HepG2 (cell line): Measurements from ENCODE around the gene GNG10. TPM values are rescaled to one million over a fixed set of nuclear protein-coding genes. Genes with fewer than 3 reads are reported as not detected.

Experiments
- ATAC-seq: fragments of 200-7000 bp; cut with Tn5 transposase; 3 replicates; pipeline ENCODE4 v1.9.1; 2020; ENCODE audit warnings: mild to moderate bottlenecking, moderate library complexity
- BruUV-seq: library from RNA; stranded (reverse); fragments of 400-500 nt; replicated peaks from 2 replicates; lab custom pipeline; 2021; lab: Mats Ljungman, UMichigan
- CTCF ChIA-PET: fragments of 300-600 bp; formaldehyde crosslinking; extraction: SDS; loops from one replicate; lab custom pipeline; 2021; ENCODE audit warnings: low total read pairs, inconsistent platforms, low intra/inter-chr PET ratio; lab: Yijun Ruan, JAX
- POLR2A ChIA-PET: fragments of 350-600 bp; sonication (Branson Sonifier 250); formaldehyde crosslinking; loops from one replicate; lab custom pipeline; 2020; ENCODE audit warnings: antibody characterized with exemption, inconsistent platforms; lab: Yijun Ruan, JAX
- DNase-seq: peaks from one replicate; pipeline ENCODE4 v3.0.0-alpha.2; 2015; ENCODE audit warnings: low spot score
- FAIRE-seq: peaks from 3 replicates; lab custom pipeline; 2011; peaks lifted over from hg19 to GRCh38; lab: Jason Lieb, UNC
- H2AFZ ChIP-seq: one replicate; pipeline ENCODE4 v1.6.1; 2011; ENCODE audit warnings: low read length, inconsistent platforms
- H3K27ac ChIP-seq: fragments of 300-600 bp; 3 replicates; pipeline ENCODE4 v1.8.0; 2011; ENCODE audit warnings: mixed run types, mild to moderate bottlenecking, mixed read lengths, low read length, inconsistent platforms; ENCODE audit not compliant: insufficient read depth; ENCODE audit errors: extremely low read length
- H3K27me3 ChIP-seq, 2 experiments: fragments of 200-600 bp in 1 of 2; 2 replicates in 1 of 2; 3 replicates in 1 of 2; pipeline versions ENCODE4 v1.6.0 to v1.8.0; 2011; ENCODE audit warnings: low read length in 2 of 2, mild to moderate bottlenecking in 2 of 2, moderate library complexity in 2 of 2, inconsistent platforms in 1 of 2; ENCODE audit not compliant: insufficient read depth in 2 of 2, control insufficient read depth in 1 of 2
- H3K36me3 ChIP-seq, 2 experiments: fragments of 200-600 bp in 1 of 2; replicated peaks in 1 of 2; 2 replicates in 1 of 2; 3 replicates in 1 of 2; pipeline versions ENCODE4 v1.5.1 to v1.8.0; 2011; ENCODE audit warnings: low read length in 2 of 2, inconsistent platforms in 1 of 2; ENCODE audit not compliant: insufficient read depth in 2 of 2, control insufficient read depth in 1 of 2
- H3K4me1 ChIP-seq: 2 replicates; pipeline ENCODE4 v1.5.1; 2012; ENCODE audit warnings: low read length, inconsistent platforms; ENCODE audit not compliant: insufficient read depth
- H3K4me2 ChIP-seq: 2 replicates; pipeline ENCODE4 v1.6.0; 2011; ENCODE audit warnings: low read depth, low read length, inconsistent platforms
- H3K4me3 ChIP-seq, 3 experiments: fragments of 200-600 bp in 1 of 3; sonication (generic), shearing (Covaris generic) in 1 of 3; replicated peaks in 1 of 3; 2 replicates each; pipeline ENCODE4 v1.5.1; 2011 to 2016; ENCODE audit warnings: low read length in 3 of 3, inconsistent platforms in 2 of 3, low read depth in 2 of 3, mild to moderate bottlenecking in 2 of 3, control low read depth in 1 of 3, mixed read lengths in 1 of 3; ENCODE audit not compliant: insufficient read depth in 1 of 3
- H3K79me2 ChIP-seq: one replicate; pipeline ENCODE4 v1.6.1; 2011; ENCODE audit warnings: low read length, inconsistent platforms; ENCODE audit not compliant: insufficient read depth
- H3K9ac ChIP-seq: 2 replicates; pipeline ENCODE4 v1.6.0; 2011; ENCODE audit warnings: mild to moderate bottlenecking, low read depth, low read length, inconsistent platforms; ENCODE audit not compliant: insufficient read depth
- H3K9me3 ChIP-seq: 2 replicates; pipeline ENCODE4 v1.5.1; 2012; ENCODE audit warnings: mild to moderate bottlenecking, low read length
- H4K20me1 ChIP-seq: 2 replicates; pipeline ENCODE4 v1.6.0; 2011; ENCODE audit warnings: inconsistent platforms, mild to moderate bottlenecking, low read length, moderate library complexity; ENCODE audit not compliant: insufficient read depth
- GMEB1 ChIP-seq: sonication (generic); formaldehyde crosslinking; IDR thresholded peaks from 2 replicates; pipeline ENCODE4 v1.5.1; 2020; ENCODE audit warnings: missing genetic modification reagents, mild to moderate bottlenecking, borderline replicate concordance
- HMG20A ChIP-seq: IDR thresholded peaks from 2 replicates; pipeline ENCODE4 v1.6.1; 2016; ENCODE audit warnings: borderline replicate concordance
- ZNF101 ChIP-seq: sonication (generic); formaldehyde crosslinking; IDR thresholded peaks from 2 replicates; pipeline ENCODE4 v1.4.0; 2020; ENCODE audit warnings: mild to moderate bottlenecking, low read depth, missing genetic modification reagents, borderline replicate concordance
- ZNF687 ChIP-seq: sonication (generic); formaldehyde crosslinking; IDR thresholded peaks from 2 replicates; pipeline ENCODE4 v1.5.1; 2020; ENCODE audit warnings: mild to moderate bottlenecking, missing genetic modification reagents, moderate library complexity
- WGBS: methylation state at CpG from one replicate; pipeline ENCODE4 v1.1.6; 2017; ENCODE audit warnings: low lambda C conversion rate; 5-methylcytosine and 5-hydroxymethylcytosine counted together
- in situ Hi-C: cut with HindIII; loops from 2 replicates; pipeline ENCODE4 v1.10.0; 2017; ENCODE audit warnings: low pct_unique_long_range_greater_than_20kb; ENCODE audit not compliant: extremely low pct_ligation_motif_present
- intact Hi-C: fragments of 100-400 bp; cut with micrococcal nuclease; formaldehyde crosslinking; loops from one replicate; pipeline ENCODE4 v1.10.0; 2022; ENCODE audit not compliant: unreplicated experiment
- polyA plus RNA-seq, 8 experiments: library from polyadenylated mRNA; depleted of rRNA in 3 of 8; stranded (reverse) in 7 of 8; unstranded in 1 of 8; fragments of >200 nt; fragmentation: Illumina TruSeq in 4 of 8; extraction: Trizol in 4 of 8; gene quantifications; 2 replicates each; pipeline versions ENCODE4 v1.2.1 to v1.2.3, GENCODE V29; 2011 to 2016; ENCODE audit warnings: low read depth in 4 of 8, missing spikeins in 1 of 8, mixed read lengths in 1 of 8; ENCODE audit not compliant: insufficient read depth in 1 of 8
- total RNA-seq, 5 experiments: library from RNA; depleted of rRNA; stranded (reverse); fragments of >200 nt; fragmentation: Illumina TruSeq; extraction: Trizol; gene quantifications; 2 replicates each; pipeline ENCODE4 v1.2.3, GENCODE V29; 2016; ENCODE audit warnings: low read depth in 1 of 5

Gene GNG10
- total and polyA plus RNA-seq, 2 of the 13 experiments (the other 11 are each of a cell fraction or from before 2014, with no cell fraction given): 29.8 to 32.4 TPM

GRCh38 chr9:111661802-111662521 is 557 bp downstream of the GNG10 start (continued):
- TF ChIP-seq ZNF687 (CRISPR knock-in tag): peak; percentile 58

- H2AFZ ChIP-seq: no peak overlapping the region
- DNase-seq (no peak), FAIRE-seq (no peak), ATAC-seq (peak; percentile 7; the same call in 2 of the 3 replicates)
- H3K27me3 ChIP-seq: no peaks in the 10 kb centered on the region; a peak in 1 of 5 replicates
- POLR2A ChIA-PET: interaction anchor here (1.1 to 1.9 kb wide), 3 partner anchors 15 to 65 kb away, joined by 3 to 15 read pairs (median 10); partner anchors contain the start of gene DNAJC25
- in situ Hi-C loops (no loop called here), intact Hi-C loops (loop anchor here (1.0 kb wide), 1 partner anchor 31 kb away; the partner anchor contains the start of gene DNAJC25)
- 0 out of 2 replicates have a peak, but pooled peaks cover 4% of the 10 kb centered on the region for H4K20me1 ChIP-seq
- H3K27ac ChIP-seq: no peak overlapping the region
- 53% methylated on average over 7 of the region's 7 CpGs for WGBS
- CTCF ChIA-PET: no interaction called here
- H3K79me2 ChIP-seq: peaks cover 10% of the 10 kb centered on the region
- H3K9me3 ChIP-seq: no peaks in the 10 kb centered on the region
- TF ChIP-seq GMEB1 (0 out of 2 replicates have a peak, but pooled peaks have one; percentile 26), ZNF101 (CRISPR knock-in tag) (no peak), HMG20A (no peak)
- H3K9ac ChIP-seq: peak overlapping the region; percentile 70
- no TSS peak for BruUV-seq
- peak overlapping the region; percentile 89 for H3K4me2 ChIP-seq
- H3K4me3 ChIP-seq: peak overlapping the region; percentile 74 to 95 (median 91)
- H3K4me1 ChIP-seq: peaks cover 20% of the 10 kb centered on the region
- peaks cover 0 to 5% of the 10 kb centered on the region in 2 experiments; a peak in 2 of 5 replicates for H3K36me3 ChIP-seq
Observed at GRCh38 chr9:111662576-111663300, 1.3 kb downstream of the GNG10 start.
